Stimulated activated CD8-positive, alpha-beta memory T cell treated with anti-CD3 and anti-CD28 coated beads, Interleukin-15, amount 100 ng/mL, for 4 hours (primary cell): ENCODE data around the gene CASKIN1.

ENCODE experiments used
- DNase-seq, 2 donors: peaks; one replicate each; pipeline ENCODE4 v3.0.0-alpha.2; 2020; ENCODE audit warnings: low read depth in 2 of 2

The CASKIN1 gene

GRCh38 chr16:2195322-2196161 lies 863 bp downstream of the CASKIN1 start:
- DNase-seq, result no peak

GRCh38 chr16:2194852-2195321 lies 1.5 kb downstream of the CASKIN1 start:
- no peak for DNase-seq

GRCh38 chr16:2194166-2194834 lies 2.1 kb downstream of the CASKIN1 start:
- no peak for DNase-seq

GRCh38 chr16:2191446-2191706 lies 5.0 kb downstream of the CASKIN1 start:
- DNase-seq, result no peak

- no peak for DNase-seq
Measured at GRCh38 chr16:2190659-2191445, 5.6 kb downstream of the CASKIN1 start.

GRCh38 chr16:2190002-2190658 lies 6.3 kb downstream of the CASKIN1 start:
- no peak for DNase-seq

- DNase-seq, result no peak
Measured at GRCh38 chr16:2189252-2189893, 7.0 kb downstream of the CASKIN1 start.

- DNase-seq, result no peak
Measured at GRCh38 chr16:2188395-2188794, 8.0 kb downstream of the CASKIN1 start.

GRCh38 chr16:2187212-2187611 lies 9.2 kb downstream of the CASKIN1 start:
- no peak for DNase-seq

GRCh38 chr16:2186505-2186904 lies 9.9 kb downstream of the CASKIN1 start:
- no peak for DNase-seq

- DNase-seq, result no peak
Measured at GRCh38 chr16:2186064-2186463, 10.3 kb downstream of the CASKIN1 start.

GRCh38 chr16:2184962-2185361 lies 11.4 kb downstream of the CASKIN1 start:
- DNase-seq, result no peak

- no peak for DNase-seq
Measured at GRCh38 chr16:2184346-2184745, 12.1 kb downstream of the CASKIN1 start.

GRCh38 chr16:2183671-2184070 lies 12.7 kb downstream of the CASKIN1 start:
- DNase-seq, result no peak

- no peak for DNase-seq
Measured at GRCh38 chr16:2181952-2182351, 14.5 kb downstream of the CASKIN1 start.

- DNase-seq, result no peak
Measured at GRCh38 chr16:2180962-2181923, 15.2 kb downstream of the CASKIN1 start.

GRCh38 chr16:2180461-2180860 lies 15.9 kb downstream of the CASKIN1 start:
- DNase-seq, result no peak

- DNase-seq, result no peak
Measured at GRCh38 chr16:2179576-2179975, 16.8 kb downstream of the CASKIN1 start.

- DNase-seq, result no peak
Measured at GRCh38 chr16:2179107-2179501, 17.3 kb downstream of the CASKIN1 start.

GRCh38 chr16:2178321-2179106 lies 17.9 kb downstream of the CASKIN1 start:
- DNase-seq, result no peak
